Transverse colon (tissue), 3 donors: ENCODE data around the gene ANKRD35.

Experiments used
- EP300 ChIP-seq: sonication (generic); formaldehyde crosslinking; IDR thresholded peaks from one replicate; pipeline ENCODE4 v1.6.1; 2017; ENCODE audit warnings: antibody characterized with exemption, low read depth
- POLR2A ChIP-seq: fragments of 450-650 bp; IDR thresholded peaks from one replicate; pipeline ENCODE4 v1.6.1; 2016; ENCODE audit warnings: antibody characterized with exemption, mild to moderate bottlenecking, moderate library complexity
- TF ChIP-seq, protein P1 (sequence below), 5 experiments: fragments of 200-600 bp in 3 of 5; fragments of 450-650 bp in 2 of 5; sonication (generic) in 3 of 5; IDR thresholded peaks; 1 replicate in 2 of 5; 2 replicates in 3 of 5; pipeline ENCODE4 v1.5.1; 2016 to 2017; ENCODE audit warnings: antibody characterized with exemption in 5 of 5, inconsistent platforms in 3 of 5, mild to moderate bottlenecking in 2 of 5, moderate library complexity in 1 of 5

- TF ChIP-seq POLR2A (no peak), EP300 (no peak)
- TF ChIP-seq, protein P1, sequence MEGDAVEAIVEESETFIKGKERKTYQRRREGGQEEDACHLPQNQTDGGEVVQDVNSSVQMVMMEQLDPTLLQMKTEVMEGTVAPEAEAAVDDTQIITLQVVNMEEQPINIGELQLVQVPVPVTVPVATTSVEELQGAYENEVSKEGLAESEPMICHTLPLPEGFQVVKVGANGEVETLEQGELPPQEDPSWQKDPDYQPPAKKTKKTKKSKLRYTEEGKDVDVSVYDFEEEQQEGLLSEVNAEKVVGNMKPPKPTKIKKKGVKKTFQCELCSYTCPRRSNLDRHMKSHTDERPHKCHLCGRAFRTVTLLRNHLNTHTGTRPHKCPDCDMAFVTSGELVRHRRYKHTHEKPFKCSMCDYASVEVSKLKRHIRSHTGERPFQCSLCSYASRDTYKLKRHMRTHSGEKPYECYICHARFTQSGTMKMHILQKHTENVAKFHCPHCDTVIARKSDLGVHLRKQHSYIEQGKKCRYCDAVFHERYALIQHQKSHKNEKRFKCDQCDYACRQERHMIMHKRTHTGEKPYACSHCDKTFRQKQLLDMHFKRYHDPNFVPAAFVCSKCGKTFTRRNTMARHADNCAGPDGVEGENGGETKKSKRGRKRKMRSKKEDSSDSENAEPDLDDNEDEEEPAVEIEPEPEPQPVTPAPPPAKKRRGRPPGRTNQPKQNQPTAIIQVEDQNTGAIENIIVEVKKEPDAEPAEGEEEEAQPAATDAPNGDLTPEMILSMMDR (IDR thresholded peaks at IDR 0.05): no peak
Measured at GRCh38 chr1:145886390-145886789, 724 bp upstream of the ANKRD35 start.
